Right forelimb (tissue), 1 donor: ENCODE results near the gene GPC5.
"Not testable (repeated sequence)": the region's sequence is repeated elsewhere in the genome, so short reads cannot be mapped to it uniquely, and the experiment has no call there.

Experiments
- DNase-seq: peaks from one replicate; pipeline ENCODE4 v3.0.0-alpha.2; 2018

The GPC5 gene

DNA sequence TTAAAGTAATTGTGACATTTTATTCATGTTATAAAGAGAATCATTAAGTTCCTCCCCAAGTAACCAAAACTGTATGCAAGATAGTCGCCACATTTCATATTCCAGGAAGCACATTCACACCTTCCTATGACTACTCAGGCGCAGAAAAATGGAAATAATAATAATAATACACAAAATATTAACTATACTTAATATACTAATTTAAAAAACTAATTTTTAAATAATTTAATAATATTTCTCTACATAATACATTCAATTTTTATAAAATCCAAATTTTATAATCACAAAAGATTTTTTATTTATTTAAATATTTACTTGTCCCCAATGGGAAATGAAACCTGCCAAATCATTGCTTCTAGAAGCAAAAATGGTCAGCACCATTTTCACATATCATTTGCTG is 1030.8 kb downstream of the GPC5 start:
- DNase-seq, result no peak

DNA sequence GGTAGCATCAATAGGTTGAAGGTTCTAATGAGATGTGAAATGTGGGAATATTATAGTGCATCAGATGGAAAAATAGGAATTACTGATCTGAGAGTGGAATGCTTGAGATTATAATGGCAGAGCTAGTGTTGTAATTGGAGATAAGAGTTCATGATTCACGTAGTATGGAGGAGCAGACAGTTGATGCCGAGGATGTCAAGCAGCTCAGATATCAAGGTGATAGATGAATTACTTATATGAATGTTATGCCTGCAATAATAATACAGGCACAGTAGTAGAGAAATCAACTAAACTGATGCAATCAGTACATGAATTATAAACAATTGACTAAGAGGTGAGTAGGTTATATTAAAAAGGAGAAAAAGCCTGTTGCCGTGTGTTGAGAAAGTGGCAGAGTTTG is 1035.0 kb downstream of the GPC5 start:
- no peak for DNase-seq

DNA sequence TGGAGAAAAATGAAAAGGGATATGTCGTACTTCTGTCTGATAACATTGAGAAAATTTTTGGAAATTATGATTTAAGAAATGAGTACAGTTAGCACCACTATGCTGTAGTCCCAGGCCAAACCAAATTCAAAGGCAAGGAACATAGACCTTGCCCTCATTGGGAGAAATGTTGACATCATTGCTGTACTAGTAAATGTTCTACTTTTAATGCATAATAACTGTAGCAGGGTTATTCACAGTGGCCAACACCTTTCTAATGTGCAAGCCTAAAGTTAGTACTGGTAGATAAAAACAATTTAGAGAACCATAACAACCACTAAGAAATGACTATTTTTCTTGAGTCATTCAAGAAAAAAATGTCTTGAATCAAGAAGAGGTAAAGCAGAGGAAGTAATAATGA is 1035.5 kb downstream of the GPC5 start:
- DNase-seq, result no peak

DNA sequence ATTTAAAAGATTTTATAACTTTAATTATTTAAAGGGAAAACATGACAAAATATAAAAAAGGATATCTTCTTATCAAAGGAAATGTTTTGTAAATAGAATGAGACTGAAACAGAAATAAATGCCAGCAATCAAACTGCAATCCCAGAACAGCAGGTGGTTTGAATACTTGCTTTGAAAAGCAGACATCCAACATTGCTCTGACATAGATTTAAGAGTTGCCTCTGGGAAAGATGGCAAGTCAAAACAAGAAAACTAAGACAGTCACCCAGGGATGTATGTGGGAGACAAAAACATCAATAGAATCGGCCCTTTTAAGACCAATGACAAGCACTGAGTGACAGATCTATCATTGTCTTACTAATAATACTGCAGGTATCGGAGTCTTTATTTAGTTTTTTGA is 1038.5 kb downstream of the GPC5 start:
- no peak for DNase-seq

DNA sequence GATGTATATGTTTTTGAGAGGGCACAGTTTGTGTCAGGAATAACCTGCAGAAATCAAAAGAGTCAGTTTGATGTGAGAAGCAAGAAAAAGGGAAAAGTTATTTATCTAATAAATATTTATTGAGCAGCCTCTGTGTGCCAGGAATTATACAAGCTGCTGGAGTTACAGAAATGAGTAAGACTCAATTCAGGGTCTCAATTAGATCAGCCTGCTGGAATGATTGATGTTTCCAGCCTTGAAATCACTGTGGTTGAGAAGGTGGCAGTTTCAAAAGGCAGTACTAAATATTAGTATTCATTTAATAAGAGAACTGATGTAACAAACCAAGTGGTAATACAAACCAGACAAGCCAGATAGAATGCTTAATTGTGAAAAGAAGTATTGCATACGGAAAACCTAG is 1045.8 kb downstream of the GPC5 start:
- DNase-seq, result no peak

DNA sequence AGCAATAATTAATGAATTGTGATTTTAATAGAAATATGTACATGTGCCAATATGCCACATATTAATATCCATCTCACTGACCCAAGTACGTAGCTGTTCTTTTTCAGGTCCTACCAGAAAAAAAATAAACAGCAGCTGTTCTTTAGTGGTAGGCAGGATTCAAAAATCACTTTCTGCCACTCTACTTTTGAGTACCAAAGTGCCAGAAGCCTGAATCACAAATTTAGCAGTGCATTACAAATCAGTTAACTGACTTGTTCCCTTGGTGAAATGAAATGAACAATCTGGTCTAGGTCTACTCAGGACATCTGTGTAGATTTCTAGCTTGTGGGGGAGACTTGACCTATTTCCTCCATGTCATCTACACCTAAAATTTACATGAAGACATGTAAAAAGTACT is 1052.6 kb downstream of the GPC5 start:
- DNase-seq, result no peak

DNA sequence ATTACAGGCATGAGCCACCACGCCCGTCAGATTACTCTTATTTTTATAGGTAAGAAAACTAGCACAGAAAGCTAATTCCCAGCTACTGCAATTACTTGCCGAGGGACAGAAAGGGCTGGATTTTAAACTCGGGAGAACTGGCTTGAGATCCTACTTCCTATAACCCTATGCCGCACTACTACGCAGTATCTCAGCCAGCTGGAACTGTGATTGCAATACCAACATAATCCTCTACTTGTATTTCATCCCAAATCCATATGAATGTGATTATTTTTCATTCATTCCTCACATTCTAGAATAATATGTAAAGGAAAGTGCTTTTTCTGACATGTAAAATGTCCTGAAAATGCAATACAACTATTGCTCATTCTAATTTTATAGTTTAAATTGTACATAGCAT is 1054.4 kb downstream of the GPC5 start:
- no peak for DNase-seq

DNA sequence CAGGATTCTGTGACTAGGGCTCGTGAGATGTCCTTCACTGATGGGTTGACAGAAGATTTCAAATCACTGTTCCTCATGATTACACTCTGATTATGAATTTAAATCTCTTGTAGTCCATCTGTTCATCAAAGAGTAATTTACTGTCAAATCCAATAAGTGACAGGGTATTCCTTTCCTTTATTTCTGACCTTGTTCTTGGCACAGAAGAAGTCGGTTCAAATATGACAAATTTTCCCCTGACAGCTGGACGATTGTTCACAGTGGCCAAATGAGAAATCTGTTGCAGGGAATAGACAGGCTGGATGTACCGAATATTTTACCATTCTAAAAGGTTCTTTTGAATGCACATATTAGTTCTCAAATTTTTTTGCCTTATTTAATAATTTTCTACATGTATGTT is 1060.9 kb downstream of the GPC5 start:
- no peak for DNase-seq

DNA sequence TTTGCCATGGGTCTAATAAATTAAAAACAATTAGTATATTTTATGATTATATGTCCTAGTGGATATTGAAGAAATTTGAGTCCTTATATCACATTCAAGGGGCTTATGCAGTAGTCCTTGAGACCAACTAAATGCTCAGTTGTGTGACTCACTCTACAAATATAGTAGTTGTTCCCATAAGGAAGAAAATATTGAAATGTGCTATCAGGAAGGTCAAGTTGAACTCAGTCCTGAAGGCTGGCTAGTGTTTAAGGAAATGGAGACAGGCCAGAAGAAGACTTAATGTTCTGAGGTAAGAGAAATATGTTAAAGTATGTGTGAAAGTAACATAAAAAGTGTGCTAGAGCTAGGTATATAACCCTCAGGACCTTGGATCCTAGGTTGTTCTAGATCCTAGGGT is 1062.1 kb downstream of the GPC5 start:
- DNase-seq, result no peak

DNA sequence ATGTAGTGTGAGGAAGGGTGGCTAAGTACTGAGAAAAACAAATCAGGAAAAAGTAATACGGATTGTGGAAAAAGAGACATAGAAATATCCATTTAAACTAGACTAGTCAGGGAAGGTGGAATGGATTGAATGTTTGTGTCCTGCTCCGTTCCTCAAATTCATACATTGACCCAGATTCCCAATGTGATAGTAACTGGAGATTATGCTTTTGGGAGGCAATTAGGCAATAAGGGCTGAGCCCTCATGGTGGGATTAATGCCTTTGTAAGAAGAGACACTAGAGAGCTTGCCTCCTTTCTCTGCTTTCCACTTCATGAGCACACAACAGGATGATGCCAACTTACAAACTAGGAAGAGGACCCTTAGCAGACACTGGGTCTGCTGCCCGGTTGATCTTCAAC is 1063.0 kb downstream of the GPC5 start:
- DNase-seq, result no peak

DNA sequence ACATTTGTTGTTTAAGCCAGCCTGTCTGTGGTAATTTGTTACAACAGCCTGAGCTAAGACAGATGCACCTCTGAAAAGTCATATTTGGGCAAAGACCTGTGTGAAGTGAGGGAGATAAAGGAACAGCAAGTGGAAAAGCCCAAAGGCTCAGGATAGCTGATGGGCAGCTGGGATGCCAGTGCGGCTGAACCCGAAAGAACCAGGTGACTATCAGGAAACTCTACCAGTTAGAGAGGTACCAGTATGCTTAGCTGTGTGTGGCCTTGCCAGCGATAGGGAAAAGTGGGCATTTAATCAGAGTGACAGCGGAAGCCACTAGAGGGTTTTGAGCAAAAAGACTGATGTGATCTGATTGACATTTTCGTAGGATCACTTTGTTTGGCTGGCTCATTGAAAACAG is 1063.4 kb downstream of the GPC5 start:
- no peak for DNase-seq

DNA sequence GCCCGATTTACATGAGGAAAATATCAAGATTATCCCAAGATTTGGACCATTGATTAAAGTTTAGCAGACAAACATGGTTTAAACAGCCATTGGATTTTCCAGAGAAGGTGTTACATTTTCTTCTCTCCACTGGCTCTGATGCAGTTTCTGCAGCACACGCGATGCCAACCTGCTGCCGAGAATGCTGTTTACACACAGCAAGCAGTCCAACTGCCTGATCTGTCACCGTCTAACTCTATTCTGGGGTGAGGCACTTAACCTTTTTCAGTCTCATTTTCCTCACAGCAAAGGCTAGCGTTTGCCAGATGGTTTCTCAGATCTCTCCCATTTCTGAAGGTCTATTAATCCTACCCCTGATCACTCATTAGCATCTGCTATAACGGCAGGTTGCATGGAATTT is 1064.7 kb downstream of the GPC5 start:
- DNase-seq, result no peak

DNA sequence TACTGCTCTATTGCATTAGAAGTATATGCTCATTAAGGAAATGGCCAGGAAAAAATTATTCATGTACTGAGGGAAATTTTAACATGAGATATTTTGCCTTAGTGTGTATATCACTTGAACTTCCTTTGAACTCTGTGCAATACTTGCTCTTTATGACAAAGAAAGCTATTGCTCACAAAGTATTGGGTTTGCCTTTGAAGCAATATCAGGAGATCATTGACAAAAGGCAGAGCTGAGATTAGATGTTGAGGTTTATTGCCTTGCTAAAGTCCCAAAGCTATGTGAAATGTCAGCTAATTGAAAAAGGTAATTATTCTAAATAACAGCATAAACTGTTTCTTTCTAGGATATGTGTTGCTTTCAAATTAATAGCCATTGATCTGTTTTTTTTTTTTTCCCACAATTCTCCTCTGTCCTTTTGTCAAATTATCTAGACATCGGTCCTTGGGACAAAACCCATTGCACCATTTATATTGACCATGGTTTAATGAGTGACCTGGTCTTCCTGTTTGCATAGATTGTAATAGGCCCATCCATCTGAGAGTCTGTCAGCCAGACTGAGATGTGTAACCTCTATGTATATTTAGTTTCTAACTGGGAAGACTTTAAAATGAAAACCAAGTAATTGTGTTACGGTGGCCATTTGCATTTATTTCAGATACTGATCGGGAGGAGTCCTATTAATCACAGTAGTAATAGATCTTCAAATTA is 1075.5 kb downstream of the GPC5 start:
- no peak for DNase-seq

DNA sequence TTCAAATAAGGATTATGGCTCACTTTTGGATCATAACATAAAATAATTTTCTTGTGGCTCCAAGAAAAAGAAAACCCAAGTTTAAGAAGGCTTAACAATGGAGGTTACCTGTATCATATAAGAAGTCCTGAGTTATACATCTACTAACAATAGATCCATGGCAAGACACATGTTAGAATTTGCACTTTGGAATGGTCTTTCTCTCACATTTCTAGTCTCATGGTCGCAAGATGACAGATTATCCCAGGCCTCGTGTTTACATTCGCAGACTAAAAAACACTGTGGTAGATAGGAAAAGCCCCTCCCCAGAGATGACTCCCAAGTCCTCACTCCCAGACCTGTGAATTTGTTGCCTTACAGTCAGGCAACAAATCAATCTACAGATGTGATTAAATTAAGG is 1082.0 kb downstream of the GPC5 start:
- no peak for DNase-seq

DNA sequence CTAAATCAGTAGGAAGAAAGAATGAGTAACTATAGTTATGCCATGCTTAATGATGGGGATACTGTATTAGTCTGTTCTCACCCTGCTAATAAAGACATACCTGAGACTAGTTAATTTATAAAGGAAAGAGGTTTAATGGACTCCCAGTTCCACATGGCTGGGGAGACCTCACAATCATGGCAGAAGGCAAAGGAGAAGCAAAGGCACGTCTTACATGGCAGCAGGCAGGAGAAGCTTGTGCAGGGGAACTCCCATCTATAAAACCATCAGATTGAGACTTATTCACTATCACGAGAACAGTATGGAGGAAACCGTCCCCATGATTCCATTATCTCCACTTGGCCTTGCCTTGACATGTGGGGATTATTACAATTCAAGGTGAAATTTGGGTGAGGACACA is 1084.4 kb downstream of the GPC5 start:
- DNase-seq, result not testable (repeated sequence)

DNA sequence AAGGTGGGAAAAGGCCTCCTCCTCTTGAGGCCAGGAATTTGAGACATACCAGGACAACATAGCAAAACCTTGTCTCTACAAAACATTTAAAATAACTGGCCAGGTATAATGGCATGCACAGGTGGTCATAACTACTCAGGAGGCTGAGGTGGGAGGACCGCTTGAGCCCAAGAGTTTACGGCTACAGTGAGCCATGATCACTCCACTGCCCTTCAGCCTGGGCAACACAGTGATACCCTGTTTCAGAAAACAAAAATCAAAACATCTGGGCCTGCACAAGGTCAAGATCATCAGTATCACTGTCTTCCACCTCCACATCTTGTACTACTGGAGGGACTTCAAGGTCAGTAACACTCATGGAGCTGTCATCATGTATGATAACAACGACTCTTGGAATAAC is 1085.5 kb downstream of the GPC5 start:
- no peak for DNase-seq

DNA sequence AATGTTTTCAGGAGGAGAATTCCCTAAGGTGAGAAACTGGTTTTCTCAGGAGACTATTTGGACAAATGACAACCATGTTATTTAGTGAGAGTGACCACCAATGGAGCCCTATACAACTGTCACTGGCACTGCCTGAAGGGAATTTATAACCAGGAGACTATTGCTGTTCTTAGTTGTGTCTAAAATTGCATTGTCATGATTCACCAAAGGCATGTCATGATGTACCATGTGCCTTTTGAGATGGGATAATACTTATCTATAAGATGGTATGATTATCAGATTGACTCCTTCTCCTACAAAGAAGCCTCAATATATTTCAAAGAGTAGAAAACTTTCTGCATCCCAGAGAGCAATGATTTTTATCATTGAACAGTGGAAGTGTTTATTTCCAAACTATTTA is 1088.8 kb downstream of the GPC5 start:
- no peak for DNase-seq

DNA sequence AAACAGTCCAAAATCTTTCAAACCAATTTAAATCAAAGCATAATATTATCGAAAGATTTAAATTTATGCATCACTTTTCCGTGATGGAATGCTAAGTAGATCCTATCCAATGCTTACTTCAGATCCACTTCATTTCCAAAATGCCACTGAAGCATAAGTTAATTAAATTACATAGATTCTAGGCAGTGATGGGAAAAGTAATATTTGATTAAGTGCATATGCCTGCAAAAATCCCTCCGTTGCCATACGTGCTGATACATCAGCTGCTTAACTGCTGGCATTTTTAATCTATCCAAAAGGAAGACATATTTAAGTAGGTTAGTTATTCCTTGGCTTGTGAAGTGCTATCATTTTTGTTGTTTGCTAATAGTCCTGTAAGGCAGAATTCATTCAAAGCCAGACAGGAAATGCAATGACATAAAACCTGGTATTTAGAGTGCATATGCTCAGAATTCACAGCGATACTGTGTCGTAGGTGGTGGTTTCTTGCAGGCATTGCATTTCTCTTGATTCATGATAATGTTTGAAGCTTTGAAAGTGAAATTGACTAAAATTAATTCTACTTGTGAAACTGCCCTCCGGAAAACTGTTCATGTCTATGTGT is 1089.9 kb downstream of the GPC5 start:
- DNase-seq, result no peak

DNA sequence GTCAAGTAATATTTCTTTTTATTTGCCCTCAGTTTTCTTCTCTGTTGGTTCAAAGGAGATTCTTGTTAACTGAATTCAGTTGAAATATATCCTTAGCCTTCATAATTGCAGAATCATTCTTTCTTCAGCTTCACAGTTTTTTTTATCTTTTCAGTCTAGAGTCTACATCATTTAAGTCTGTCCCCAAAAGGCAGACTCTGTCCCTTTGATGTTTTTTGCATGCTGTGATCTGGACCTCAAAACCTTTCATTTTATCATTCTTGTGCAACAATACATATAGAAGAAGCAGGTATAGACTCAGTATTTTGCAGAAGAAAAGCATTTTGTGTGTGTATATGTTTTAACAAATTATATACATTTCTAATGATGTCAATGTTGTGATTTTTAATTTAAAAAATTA is 1093.4 kb downstream of the GPC5 start:
- DNase-seq, result no peak

DNA sequence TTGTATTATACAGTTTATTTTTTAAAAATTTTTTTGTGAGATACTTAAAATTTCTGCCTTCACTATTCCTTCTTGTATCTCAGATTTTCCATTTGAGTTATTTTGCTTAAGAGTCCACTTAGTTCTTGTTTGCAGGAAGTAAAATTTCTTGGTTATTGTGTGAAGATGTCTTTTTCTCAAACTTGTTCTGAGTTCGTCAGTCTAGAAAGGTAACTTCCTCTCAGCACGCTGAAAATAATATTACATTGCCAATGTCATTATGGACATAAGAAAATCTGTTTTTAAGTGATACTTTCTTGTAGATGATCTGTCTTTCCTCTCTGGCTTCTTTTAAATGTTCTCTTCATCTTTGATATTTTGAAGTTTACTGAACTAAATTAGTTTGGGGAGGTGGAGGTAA is 1096.5 kb downstream of the GPC5 start:
- no peak for DNase-seq

DNA sequence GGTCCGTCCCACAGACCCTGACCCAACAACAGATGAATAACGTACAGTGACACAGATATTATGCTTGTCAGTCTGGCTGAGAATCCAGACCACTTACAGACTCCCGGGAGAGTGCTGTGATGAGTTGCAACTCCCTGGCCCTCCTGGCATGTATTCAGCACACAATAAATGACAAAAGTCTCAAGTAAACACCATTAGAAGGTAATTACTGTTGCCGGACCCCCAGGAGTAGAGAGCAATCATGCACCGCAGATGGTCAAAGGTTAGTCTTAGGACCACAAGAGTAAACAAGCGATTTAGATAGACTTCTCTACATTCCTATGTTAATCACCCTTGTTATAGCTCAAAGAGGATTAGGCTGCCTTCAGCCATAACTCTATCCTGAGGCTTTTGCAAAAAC is 1101.8 kb downstream of the GPC5 start:
- DNase-seq, result no peak

DNA sequence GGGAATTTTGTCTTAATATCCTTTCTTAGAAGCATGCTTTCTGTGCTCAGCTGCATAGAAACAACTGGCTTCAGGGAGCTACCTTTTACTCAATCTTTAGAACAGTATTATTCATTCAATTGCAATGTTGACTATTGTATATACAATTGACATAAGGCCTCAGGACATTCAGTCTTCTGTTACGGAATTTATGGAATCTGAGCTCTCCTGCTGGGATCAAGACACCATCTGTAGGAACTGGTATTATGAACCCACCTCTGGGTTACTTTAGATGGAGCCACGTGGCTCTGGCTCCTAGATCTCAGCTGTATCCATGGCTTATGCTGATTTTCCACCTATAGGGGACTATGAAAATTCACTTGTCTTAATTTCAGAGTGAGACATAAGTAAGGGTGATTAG is 1112.0 kb downstream of the GPC5 start:
- no peak for DNase-seq

DNA sequence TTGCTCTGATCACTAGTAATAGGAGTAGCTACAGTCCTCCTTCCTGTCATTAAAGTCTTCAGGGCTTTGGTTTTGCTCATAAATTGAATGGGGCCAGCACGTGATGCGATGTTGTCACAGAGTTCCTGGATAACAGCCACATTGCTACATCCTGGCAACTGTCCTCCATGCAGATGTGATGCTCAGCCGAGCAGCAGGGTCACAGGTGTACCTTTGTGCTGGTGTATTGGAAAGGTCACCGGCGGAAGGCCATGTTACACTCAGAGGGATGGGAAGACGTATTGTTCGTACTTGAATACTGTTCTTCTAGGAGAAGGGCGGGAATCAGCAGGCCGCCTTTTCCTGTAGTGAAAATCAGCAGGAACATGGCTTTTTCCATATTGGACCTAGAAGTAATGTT is 1114.4 kb downstream of the GPC5 start:
- DNase-seq, result no peak

DNA sequence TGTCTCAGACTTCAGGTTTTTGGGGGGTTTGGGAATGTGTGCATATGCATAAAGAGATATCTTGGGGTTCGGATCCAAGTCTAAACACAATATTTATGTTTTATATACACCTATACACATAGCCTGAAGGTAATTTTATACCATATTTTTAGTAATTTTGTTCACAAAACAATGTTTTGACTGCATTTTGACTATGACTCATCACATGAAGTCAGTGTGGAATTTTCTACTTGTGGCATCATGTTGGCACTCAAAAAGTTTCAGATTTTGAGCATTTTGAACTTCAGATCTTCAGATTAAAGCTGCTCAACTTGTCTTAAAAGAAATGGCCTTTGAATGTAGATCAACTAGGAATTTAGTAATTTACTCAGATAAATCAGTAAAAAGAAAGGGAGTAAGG is 1115.3 kb downstream of the GPC5 start:
- no peak for DNase-seq

DNA sequence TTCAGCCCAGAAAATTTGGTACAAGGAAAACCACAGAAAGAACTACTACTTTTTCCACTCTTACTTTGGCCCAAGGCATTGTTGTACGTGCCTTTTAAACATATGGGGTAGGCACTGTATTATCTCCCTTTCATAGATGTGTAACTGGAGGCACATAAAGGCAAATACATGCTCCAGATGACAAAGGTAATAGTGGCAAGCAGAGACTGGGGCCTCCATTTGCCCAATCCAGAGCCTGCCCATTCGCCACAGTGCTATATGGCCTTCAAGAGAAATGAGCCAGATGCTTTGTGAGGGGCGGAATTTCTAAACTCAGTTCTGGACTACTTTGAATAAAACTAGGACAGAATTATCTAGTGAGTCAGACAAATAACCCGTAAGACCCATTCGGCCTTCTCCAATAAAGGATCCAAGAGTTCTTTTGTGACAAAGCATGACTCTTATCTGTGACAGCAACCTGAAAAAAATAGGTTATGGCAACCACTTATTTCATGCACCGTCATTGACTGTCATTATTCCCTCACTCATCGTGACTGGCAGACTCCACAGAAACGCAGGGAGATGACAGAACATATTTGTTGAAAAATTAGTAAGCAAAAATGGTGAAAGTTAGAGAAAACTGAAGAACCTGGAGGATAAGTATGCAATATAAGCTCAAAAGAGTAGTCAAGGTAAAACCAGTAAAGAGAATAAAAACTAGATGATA is 1116.2 kb downstream of the GPC5 start:
- no peak for DNase-seq
